Astrocyte of the cerebellum (primary cell): Measurements from ENCODE around the gene TBX5.
"Not testable (repeated sequence)": the region's sequence is repeated elsewhere in the genome, so short reads cannot be mapped to it uniquely, and the experiment has no call there.

Source experiments
- DNase-seq: peaks from one replicate; pipeline ENCODE4 v3.0.0-alpha.2; 2011; ENCODE audit warnings: low read depth
- H3K4me3 ChIP-seq: 2 replicates; pipeline ENCODE4 v1.5.1; 2011; ENCODE audit warnings: mild to moderate bottlenecking, low read depth, low read length, moderate library complexity
- in situ Hi-C: cut with HindIII; loops from 2 replicates; pipeline ENCODE4 v1.10.0; 2017; ENCODE audit warnings: low sequenced_read_pairs
- TF ChIP-seq, protein P1 (sequence below): IDR thresholded peaks from 2 replicates; pipeline ENCODE4 v1.5.1; 2012; ENCODE audit warnings: low read length, low read depth, moderate library complexity, mild to moderate bottlenecking; ENCODE audit errors: missing control alignments

TBX5 gene

DNA sequence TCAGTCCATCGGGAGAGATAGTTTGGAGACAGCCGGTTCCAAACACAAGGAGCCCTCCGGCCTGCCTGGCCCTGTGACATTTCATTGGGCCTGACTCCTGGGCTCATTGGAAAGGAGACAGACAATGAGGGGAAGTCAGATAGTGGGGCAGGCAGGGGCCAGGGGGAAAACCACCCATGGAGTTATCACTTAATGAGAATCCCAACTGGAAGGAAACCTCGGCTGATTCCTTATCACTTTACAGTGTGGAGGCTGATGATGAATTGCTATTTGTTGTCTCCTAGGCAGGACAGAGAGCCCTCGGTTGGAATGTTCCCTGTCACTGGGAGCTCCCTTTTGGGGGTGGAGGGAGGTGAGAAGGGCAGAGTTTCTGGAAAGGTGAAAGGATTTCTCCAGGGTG lies 44.4 kb downstream of the TBX5 start:
- H3K4me3 ChIP-seq, result no peak overlapping the region
- DNase-seq, result no peak
- TF ChIP-seq, protein P1, sequence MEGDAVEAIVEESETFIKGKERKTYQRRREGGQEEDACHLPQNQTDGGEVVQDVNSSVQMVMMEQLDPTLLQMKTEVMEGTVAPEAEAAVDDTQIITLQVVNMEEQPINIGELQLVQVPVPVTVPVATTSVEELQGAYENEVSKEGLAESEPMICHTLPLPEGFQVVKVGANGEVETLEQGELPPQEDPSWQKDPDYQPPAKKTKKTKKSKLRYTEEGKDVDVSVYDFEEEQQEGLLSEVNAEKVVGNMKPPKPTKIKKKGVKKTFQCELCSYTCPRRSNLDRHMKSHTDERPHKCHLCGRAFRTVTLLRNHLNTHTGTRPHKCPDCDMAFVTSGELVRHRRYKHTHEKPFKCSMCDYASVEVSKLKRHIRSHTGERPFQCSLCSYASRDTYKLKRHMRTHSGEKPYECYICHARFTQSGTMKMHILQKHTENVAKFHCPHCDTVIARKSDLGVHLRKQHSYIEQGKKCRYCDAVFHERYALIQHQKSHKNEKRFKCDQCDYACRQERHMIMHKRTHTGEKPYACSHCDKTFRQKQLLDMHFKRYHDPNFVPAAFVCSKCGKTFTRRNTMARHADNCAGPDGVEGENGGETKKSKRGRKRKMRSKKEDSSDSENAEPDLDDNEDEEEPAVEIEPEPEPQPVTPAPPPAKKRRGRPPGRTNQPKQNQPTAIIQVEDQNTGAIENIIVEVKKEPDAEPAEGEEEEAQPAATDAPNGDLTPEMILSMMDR, result no peak
- in situ Hi-C loops, result no loop called here

DNA sequence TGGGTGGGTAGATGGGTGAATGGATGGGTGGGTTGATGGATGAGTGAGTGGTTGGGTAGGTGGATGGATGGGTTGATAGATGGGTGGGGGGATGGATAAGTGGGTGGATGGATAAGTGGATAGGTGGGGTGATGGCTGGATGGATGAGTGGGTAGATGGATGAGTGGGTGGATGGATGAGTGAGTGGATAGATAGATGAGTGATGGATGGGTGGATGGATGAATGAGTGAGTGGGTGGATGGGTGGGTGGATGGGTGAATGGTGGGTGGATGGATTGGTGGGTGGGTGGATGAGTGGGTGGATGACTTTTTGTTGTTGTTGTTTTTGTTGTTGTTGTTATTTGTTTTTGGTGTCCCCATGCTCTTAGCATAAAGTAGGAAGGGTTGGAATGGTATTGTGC lies 45.5 kb downstream of the TBX5 start:
- TF ChIP-seq, protein P1, result no peak
- no peak for DNase-seq
- in situ Hi-C loops, result no loop called here

DNA sequence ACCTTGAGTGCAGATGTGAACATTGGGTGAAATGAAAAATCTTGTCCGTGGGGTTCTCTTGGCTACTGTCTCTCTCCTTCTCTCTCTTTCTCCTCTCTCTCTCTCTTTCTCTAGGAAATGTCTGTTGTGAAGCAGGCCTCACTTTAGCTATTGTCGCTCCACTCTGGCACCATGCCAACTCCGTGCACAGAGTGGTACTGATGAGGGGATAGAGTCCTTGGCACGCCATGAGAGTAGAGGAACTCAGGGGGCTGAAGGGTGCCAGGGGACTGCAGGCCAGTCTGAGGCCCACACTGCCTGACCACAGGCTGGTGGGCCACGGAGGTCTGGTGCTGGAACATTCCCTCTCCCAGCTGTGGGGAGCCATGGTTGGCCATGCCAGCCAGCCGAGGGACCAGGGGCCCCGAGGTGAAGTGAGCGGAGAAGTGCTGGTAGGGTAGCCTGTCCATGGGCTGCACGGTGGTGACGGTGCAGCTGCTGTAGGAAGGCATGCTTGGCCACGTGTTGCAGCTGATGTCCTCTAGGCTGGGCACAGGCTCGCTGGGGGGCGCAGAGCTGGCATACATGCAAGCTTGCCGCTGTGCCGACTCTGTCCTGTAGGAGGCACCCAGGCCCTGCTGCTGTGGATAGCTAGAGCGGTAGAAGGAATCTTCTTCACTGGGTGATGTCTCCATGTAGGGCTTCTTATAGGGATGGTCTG lies 50.4 kb downstream of the TBX5 start:
- no peak overlapping the region for H3K4me3 ChIP-seq
- TF ChIP-seq, protein P1, result no peak
- DNase-seq, result no peak
- in situ Hi-C loops, result no loop called here

More for the DNA sequence above, 45.5 kb downstream of the TBX5 start:
- H3K4me3 ChIP-seq, result no peak overlapping the region

DNA sequence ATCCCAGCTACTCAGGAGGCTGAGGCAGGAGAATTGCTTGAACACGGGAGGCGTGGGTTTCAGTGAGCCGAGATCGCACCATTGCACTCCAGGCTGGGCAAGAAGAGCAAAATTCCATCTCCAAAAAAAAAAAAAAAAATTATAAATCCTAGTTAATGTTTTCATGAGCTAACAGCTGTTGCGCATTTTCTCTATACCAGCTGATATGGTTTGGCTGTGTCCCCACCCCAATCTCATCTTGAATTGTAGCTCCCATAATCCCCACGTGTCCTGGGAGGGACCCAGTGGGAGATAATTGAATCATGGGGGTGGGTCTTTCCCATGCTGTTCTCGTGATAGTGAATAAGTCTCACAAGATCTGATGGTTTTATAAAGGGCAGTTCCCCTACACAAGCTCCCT lies 56.7 kb downstream of the TBX5 start:
- in situ Hi-C loops, DNase-seq, H3K4me3 ChIP-seq: not testable (repeated sequence)

DNA sequence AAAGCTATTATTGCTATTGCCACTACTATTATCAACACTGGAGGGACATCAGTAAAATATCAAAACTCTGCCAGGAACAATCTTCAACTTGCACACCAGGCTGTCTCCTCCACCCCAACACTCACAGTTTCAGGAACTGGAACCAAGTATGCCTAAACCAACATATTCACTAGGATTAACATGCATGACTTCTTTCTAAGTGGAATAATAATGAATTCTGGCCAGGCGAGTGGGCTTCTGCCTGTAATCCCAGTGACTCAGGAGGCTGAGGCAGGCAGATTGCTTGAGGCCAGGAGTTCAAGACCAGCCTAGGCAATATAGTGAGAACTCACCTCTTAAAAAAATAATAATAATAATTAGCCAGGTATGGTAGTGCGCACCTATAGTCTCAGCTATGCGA lies 58.1 kb downstream of the TBX5 start:
- no peak for DNase-seq
- TF ChIP-seq, protein P1, result no peak
- in situ Hi-C loops, result no loop called here
- no peak overlapping the region for H3K4me3 ChIP-seq

DNA sequence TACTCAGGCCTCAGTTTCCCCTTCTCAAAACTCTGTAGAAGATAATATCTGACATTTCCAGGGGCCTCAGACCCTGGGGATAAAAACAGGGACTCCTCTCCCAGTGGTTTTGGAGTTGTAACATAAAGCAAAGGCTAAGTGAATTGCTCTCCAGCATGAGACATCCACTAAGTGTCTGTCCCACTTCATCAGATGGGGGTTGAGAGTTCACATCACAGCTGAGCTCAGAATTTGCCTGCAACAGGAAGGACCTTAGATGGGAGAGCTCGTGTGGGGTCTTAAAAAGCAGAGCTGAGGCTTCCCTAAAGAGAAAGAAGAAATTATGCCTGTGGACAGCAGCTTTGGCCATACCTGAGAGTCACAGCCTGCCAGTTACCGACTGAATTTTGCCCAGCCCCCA lies 61.1 kb downstream of the TBX5 start:
- H3K4me3 ChIP-seq, result no peak overlapping the region
- DNase-seq, result no peak
- TF ChIP-seq, protein P1, result no peak
- in situ Hi-C loops, result no loop called here

DNA sequence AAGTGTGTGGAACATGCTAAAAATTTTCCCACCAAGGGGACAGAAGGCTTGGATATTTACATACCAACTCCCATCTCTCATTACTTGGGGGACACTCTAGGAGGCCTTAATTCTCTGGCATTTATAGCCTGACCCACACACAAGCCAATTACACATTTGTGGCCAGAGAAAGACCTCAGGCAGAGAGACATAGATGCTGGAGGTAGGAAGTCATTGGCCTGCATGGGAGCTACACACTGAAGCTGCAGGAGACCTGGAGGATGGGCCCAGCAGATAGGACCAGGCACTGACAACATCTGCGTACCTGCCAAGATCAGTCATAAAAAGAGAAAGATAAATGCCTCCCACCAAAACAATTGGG lies 61.7 kb downstream of the TBX5 start:
- DNase-seq, result no peak
- H3K4me3 ChIP-seq, result no peak overlapping the region
- TF ChIP-seq, protein P1, result no peak
- in situ Hi-C loops, result no loop called here
